ENCODE data around the gene RPN2.

The RPN2 gene

GRCh38 chr20:37219751-37220668 lies 40.9 kb downstream of the RPN2 start:
- DNase-seq = no peak
- no peak overlapping the region for H3K27ac ChIP-seq
- H3K27me3 ChIP-seq (ENCODE audit: insufficient read depth, low read depth, severe bottlenecking) = no peaks in the 10 kb centered on the region
- no peak for TF ChIP-seq CTCF (IDR thresholded peaks at IDR 0.05; ENCODE audit: low read depth, low read length)
- H3K4me3 ChIP-seq (ENCODE audit: low read depth, low read length) = no peak overlapping the region
- peaks cover 84% of the 10 kb centered on the region for H3K36me3 ChIP-seq
- no peaks in the 10 kb centered on the region for H3K9me3 ChIP-seq (ENCODE audit: severe bottlenecking)

DNA sequence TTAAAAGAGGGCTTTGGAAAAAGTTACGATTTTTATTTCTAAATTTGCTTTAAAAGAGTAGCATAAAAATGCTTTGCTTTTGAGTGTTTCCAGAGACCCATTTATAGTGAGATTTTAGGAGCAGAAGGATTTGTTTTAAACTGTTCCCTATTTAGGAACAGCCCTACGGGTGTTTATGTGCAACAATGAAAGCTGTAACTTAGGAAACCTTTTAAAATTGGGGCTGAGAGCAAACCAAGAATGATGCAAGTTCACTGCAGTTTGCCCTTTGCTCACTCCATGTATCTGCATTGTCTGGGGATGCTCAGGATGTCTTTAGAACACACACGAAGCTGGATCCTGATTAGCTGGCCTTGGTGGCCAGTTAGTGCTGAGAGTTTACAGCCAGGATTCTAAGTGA lies 41.6 kb downstream of the RPN2 start:
- no peaks in the 10 kb centered on the region for H3K27me3 ChIP-seq (ENCODE audit: insufficient read depth, low read depth, severe bottlenecking)
- TF ChIP-seq CTCF (IDR thresholded peaks at IDR 0.05; ENCODE audit: low read depth, low read length) = no peak
- no peak overlapping the region for H3K4me3 ChIP-seq (ENCODE audit: low read depth, low read length)
- peaks cover 88% of the 10 kb centered on the region for H3K36me3 ChIP-seq
- H3K9me3 ChIP-seq (ENCODE audit: severe bottlenecking) = no peaks in the 10 kb centered on the region
- no peak for DNase-seq
- no peak overlapping the region for H3K27ac ChIP-seq

DNA sequence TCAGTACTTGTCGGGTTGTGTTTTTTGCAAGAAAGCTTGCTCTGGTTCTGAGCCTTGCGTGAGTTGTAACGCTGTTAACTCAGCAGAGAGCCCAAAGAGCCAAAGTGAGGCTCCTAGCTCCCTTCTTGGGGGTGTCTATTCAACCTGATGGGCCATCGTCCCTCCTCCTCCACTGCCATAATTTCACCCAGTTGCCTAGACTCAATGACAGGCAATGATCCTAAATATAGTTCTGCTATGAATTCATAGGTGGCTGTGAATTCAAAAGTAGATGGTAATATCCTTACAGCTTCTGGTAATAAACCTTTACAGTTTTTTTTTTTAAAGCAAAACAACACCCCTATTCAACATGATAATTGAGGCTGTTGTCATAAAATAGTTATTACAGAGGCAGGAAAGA lies 43.0 kb downstream of the RPN2 start:
- no peak overlapping the region for H3K4me3 ChIP-seq (ENCODE audit: low read depth, low read length)
- no peaks in the 10 kb centered on the region for H3K9me3 ChIP-seq (ENCODE audit: severe bottlenecking)
- no peak for DNase-seq
- H3K27me3 ChIP-seq (ENCODE audit: insufficient read depth, low read depth, severe bottlenecking) = no peaks in the 10 kb centered on the region
- no peak overlapping the region for H3K27ac ChIP-seq
- TF ChIP-seq CTCF (IDR thresholded peaks at IDR 0.05; ENCODE audit: low read depth, low read length) = no peak
- H3K36me3 ChIP-seq = peaks cover 90% of the 10 kb centered on the region

DNA sequence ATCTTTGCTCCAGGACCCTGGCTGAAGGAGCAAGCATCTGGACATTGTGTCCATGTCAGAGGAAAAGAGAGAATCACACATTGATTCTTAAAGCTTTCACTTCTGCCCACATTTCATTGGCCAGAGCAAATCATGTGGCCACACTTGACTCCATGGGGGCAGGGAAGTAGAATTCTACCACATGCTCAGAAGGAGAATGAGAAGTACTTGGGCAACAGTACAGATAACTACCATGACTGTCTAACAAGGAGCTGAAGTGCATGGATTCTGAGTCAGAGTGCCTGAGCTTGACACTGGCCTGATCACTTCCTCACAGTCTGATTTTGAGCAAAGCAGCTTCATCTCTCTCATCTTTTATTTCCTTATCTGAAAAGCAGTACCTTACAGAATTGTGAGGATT lies 43.9 kb downstream of the RPN2 start:
- TF ChIP-seq CTCF (IDR thresholded peaks at IDR 0.05; ENCODE audit: low read depth, low read length) = no peak
- H3K27me3 ChIP-seq (ENCODE audit: insufficient read depth, low read depth, severe bottlenecking) = no peaks in the 10 kb centered on the region
- peaks cover 92% of the 10 kb centered on the region for H3K36me3 ChIP-seq
- no peaks in the 10 kb centered on the region for H3K9me3 ChIP-seq (ENCODE audit: severe bottlenecking)
- no peak overlapping the region for H3K4me3 ChIP-seq (ENCODE audit: low read depth, low read length)
- no peak overlapping the region for H3K27ac ChIP-seq
- no peak for DNase-seq

DNA sequence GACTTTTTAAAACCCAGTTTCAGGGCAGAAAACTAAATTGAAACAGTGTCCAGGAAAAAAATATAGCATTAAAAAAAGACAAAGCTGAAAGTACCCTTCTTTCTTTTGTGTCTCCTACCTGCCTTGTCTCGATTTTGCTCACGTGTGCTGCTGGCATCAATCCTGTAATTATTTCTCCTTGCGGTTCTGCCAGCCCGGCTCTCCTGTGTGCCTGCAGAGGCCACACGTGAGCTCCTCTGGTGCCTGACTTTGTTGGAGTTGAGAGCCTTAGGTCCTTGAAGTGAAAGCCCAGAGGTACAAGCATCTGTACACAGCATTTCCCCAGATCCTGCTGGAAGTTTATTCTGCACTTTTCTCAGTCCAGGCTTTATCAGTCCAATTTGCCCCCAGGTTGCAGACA lies 46.0 kb downstream of the RPN2 start:
- no peak for DNase-seq
- no peaks in the 10 kb centered on the region for H3K27me3 ChIP-seq (ENCODE audit: insufficient read depth, low read depth, severe bottlenecking)
- H3K9me3 ChIP-seq (ENCODE audit: severe bottlenecking) = no peaks in the 10 kb centered on the region
- no peak overlapping the region for H3K4me3 ChIP-seq (ENCODE audit: low read depth, low read length)
- H3K36me3 ChIP-seq = peaks cover 92% of the 10 kb centered on the region
- no peak overlapping the region for H3K27ac ChIP-seq
- TF ChIP-seq CTCF (IDR thresholded peaks at IDR 0.05; ENCODE audit: low read depth, low read length) = no peak

DNA sequence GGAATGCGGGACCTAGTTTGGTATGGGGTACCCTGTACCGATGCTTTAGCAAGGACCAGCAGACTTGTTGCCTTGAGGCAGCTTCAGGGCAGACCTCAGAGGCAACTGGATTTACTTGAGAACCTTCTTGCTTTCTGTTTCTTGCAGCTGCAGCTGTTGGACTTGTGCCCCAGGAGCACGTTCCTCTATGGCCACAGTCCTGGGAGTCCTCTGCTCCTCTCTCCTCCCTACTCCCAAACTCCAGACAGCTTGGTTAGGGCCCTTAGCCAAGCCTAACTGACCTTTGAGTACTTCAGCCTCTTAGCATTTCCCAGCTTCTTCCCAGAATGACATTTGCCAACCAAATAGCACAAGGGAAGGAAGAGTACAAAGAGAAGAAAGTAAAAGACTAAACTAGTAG lies 47.8 kb downstream of the RPN2 start:
- Histone ChIP-seq H3K36me3 (peaks cover 92% of the 10 kb centered on the region), H3K4me3 (ENCODE audit: low read depth, low read length) (no peak overlapping the region), H3K27me3 (ENCODE audit: insufficient read depth, low read depth, severe bottlenecking) (no peaks in the 10 kb centered on the region), H3K9me3 (ENCODE audit: severe bottlenecking) (no peaks in the 10 kb centered on the region), H3K27ac (no peak overlapping the region)
- no peak for TF ChIP-seq CTCF (IDR thresholded peaks at IDR 0.05; ENCODE audit: low read depth, low read length)
- DNase-seq = no peak

Measured in WERI-Rb-1 (cell line).